HEK293T (cell line): ENCODE measurements around the gene XPR1.

Experiments used
- CTCF ChIA-PET: fragments of 350-600 bp; formaldehyde crosslinking; extraction: SDS; loops from one replicate; lab custom pipeline; 2021; ENCODE audit warnings: antibody characterized with exemption, inconsistent platforms; lab: Yijun Ruan, JAX
- POLR2A ChIA-PET: fragments of 350-600 bp; formaldehyde crosslinking; extraction: SDS; loops from one replicate; lab custom pipeline; 2020; ENCODE audit warnings: antibody characterized with exemption, inconsistent platforms; lab: Yijun Ruan, JAX
- DNase-seq: peaks from one replicate; pipeline ENCODE4 v3.0.0; 2012; ENCODE audit warnings: mixed read lengths; ENCODE audit errors: extremely low spot score
- ARNT ChIP-seq: fragments of 450-650 bp; IDR thresholded peaks from 2 replicates; pipeline ENCODE4 v1.6.1; 2017; ENCODE audit warnings: mild to moderate bottlenecking
- BHLHE40 ChIP-seq: fragments of 450-650 bp; IDR thresholded peaks from 2 replicates; pipeline ENCODE4 v1.6.1; 2016; ENCODE audit warnings: mild to moderate bottlenecking, moderate library complexity, borderline replicate concordance
- CTBP1 ChIP-seq: fragments of 450-650 bp; IDR thresholded peaks from 2 replicates; pipeline ENCODE4 v1.6.1; 2016; ENCODE audit warnings: borderline replicate concordance
- ELF4 ChIP-seq: fragments of 450-650 bp; IDR thresholded peaks from 2 replicates; pipeline ENCODE4 v1.6.1; 2017; ENCODE audit warnings: antibody characterized with exemption
- FOXA1 ChIP-seq: fragments of 450-650 bp; IDR thresholded peaks from 2 replicates; pipeline ENCODE4 v1.6.1; 2016; ENCODE audit warnings: mild to moderate bottlenecking
- FOXK2 ChIP-seq: fragments of 450-650 bp; IDR thresholded peaks from 2 replicates; pipeline ENCODE4 v1.6.1; 2016; ENCODE audit warnings: mild to moderate bottlenecking
- FOXM1 ChIP-seq: fragments of 450-650 bp; IDR thresholded peaks from 2 replicates; pipeline ENCODE4 v1.6.1; 2017; ENCODE audit warnings: mild to moderate bottlenecking, borderline replicate concordance
- HDGF ChIP-seq: fragments of 450-650 bp; IDR thresholded peaks from 2 replicates; pipeline ENCODE4 v1.6.1; 2017; ENCODE audit warnings: antibody characterized with exemption, borderline replicate concordance
- L3MBTL2 ChIP-seq: fragments of 450-650 bp; conservative IDR thresholded peaks from 2 replicates; pipeline ENCODE4 v1.6.1; 2016; ENCODE audit warnings: mild to moderate bottlenecking
- LEF1 ChIP-seq: fragments of 450-650 bp; IDR thresholded peaks from 2 replicates; pipeline ENCODE4 v1.6.1; 2017; ENCODE audit warnings: mild to moderate bottlenecking, borderline replicate concordance
- NFRKB ChIP-seq: fragments of 450-650 bp; IDR thresholded peaks from 2 replicates; pipeline ENCODE4 v1.6.1; 2016; ENCODE audit warnings: mild to moderate bottlenecking, moderate library complexity
- PKNOX1 ChIP-seq: fragments of 450-650 bp; IDR thresholded peaks from 2 replicates; pipeline ENCODE4 v1.6.1; 2016
- SP1 ChIP-seq: fragments of 450-650 bp; IDR thresholded peaks from 2 replicates; pipeline ENCODE4 v1.6.1; 2017
- SUZ12 ChIP-seq: fragments of 450-650 bp; IDR thresholded peaks from 2 replicates; pipeline ENCODE4 v1.6.1; 2016; ENCODE audit warnings: mild to moderate bottlenecking
- TARDBP ChIP-seq: fragments of 450-650 bp; IDR thresholded peaks from 2 replicates; pipeline ENCODE4 v1.6.1; 2016
- ZNF384 ChIP-seq: fragments of 450-650 bp; IDR thresholded peaks from 2 replicates; pipeline ENCODE4 v1.6.1; 2016

XPR1 gene

GRCh38 chr1:180928331-180929230 is 296.8 kb downstream of the XPR1 start:
- ChIA-PET POLR2A (no interaction called here), CTCF (no interaction called here)
- no peak for DNase-seq
- TF ChIP-seq FOXM1 = no peak
- TF ChIP-seq NFRKB = no peak
- no peak for TF ChIP-seq ARNT
- no peak for TF ChIP-seq CTBP1
- TF ChIP-seq FOXA1 = no peak
- TF ChIP-seq LEF1 = no peak
- no peak for TF ChIP-seq TARDBP
- TF ChIP-seq HDGF = no peak
- no peak for TF ChIP-seq SUZ12
- no peak for TF ChIP-seq PKNOX1
- TF ChIP-seq FOXK2 = no peak

- TF ChIP-seq HDGF = no peak
- TF ChIP-seq ZNF384 = no peak
- no peak for TF ChIP-seq L3MBTL2
- TF ChIP-seq CTBP1 = no peak
- TF ChIP-seq FOXK2 = no peak
- no peak for TF ChIP-seq TARDBP
- TF ChIP-seq SUZ12 = no peak
- no peak for TF ChIP-seq PKNOX1
- no peak for TF ChIP-seq NFRKB
- TF ChIP-seq ARNT = no peak
- no peak for TF ChIP-seq SP1
- TF ChIP-seq LEF1 = no peak
- TF ChIP-seq FOXA1 = no peak
- no peak for TF ChIP-seq FOXM1
- TF ChIP-seq BHLHE40 = no peak
- POLR2A ChIA-PET = no interaction called here
- no peak for DNase-seq
- CTCF ChIA-PET = no interaction called here
Measured at GRCh38 chr1:180929389-180929788, 297.6 kb downstream of the XPR1 start.

- no peak for DNase-seq
- no peak for TF ChIP-seq HDGF
- TF ChIP-seq TARDBP = no peak
- no peak for TF ChIP-seq BHLHE40
- no peak for TF ChIP-seq NFRKB
- no peak for TF ChIP-seq ZNF384
- no peak for TF ChIP-seq SUZ12
- no peak for TF ChIP-seq ELF4
- TF ChIP-seq L3MBTL2 = no peak
- TF ChIP-seq FOXM1 = no peak
- no peak for TF ChIP-seq CTBP1
- no peak for TF ChIP-seq ARNT
- no peak for TF ChIP-seq SP1
- no peak for TF ChIP-seq FOXA1
- no peak for TF ChIP-seq FOXK2
- ChIA-PET POLR2A (interaction anchor here (0.5 kb wide), 1 partner anchor 57 kb away, joined by 3 read pairs; no protein-coding TSS in a partner anchor), CTCF (no interaction called here)
Measured at GRCh38 chr1:180930687-180931086, 298.9 kb downstream of the XPR1 start.

- POLR2A ChIA-PET = no interaction called here
- CTCF ChIA-PET = interaction anchor here (0.5 kb wide), 1 partner anchor 300 kb away, joined by 4 read pairs; no protein-coding TSS in a partner anchor
- TF ChIP-seq ELF4 (no peak), BHLHE40 (no peak), FOXK2 (no peak), HDGF (no peak), FOXM1 (no peak), ZNF384 (no peak), SP1 (no peak)
- DNase-seq = no peak
Measured at GRCh38 chr1:180931529-180931928, 299.7 kb downstream of the XPR1 start.

- no peak for DNase-seq
- ChIA-PET CTCF (no interaction called here), POLR2A (no interaction called here)
- TF ChIP-seq LEF1 (no peak), FOXA1 (no peak), FOXK2 (no peak), SUZ12 (no peak), TARDBP (no peak), ZNF384 (no peak), BHLHE40 (no peak), FOXM1 (no peak), HDGF (no peak), ELF4 (no peak), CTBP1 (no peak), SP1 (no peak), NFRKB (no peak), ARNT (no peak), L3MBTL2 (no peak), PKNOX1 (no peak)
Measured at GRCh38 chr1:180932378-180932777, 300.6 kb downstream of the XPR1 start.

- ChIA-PET CTCF (no interaction called here), POLR2A (no interaction called here)
- no peak for TF ChIP-seq SP1
- TF ChIP-seq NFRKB = no peak
- no peak for TF ChIP-seq BHLHE40
- no peak for TF ChIP-seq CTBP1
- no peak for DNase-seq
Measured at GRCh38 chr1:180933141-180933540, 301.3 kb downstream of the XPR1 start.
